KMS-11 (cell line): ENCODE measurements around the gene HTR4.

ENCODE experiments used
- H2AFZ ChIP-seq: fragments of 200-600 bp; sonication (generic); 2 replicates; pipeline ENCODE4 v1.6.1; 2016; ENCODE audit warnings: antibody characterized with exemption, mixed run types, low read depth
- H3K27ac ChIP-seq: fragments of 200-600 bp; sonication (generic); 2 replicates; pipeline ENCODE4 v1.6.1; 2016; ENCODE audit warnings: mild to moderate bottlenecking, mixed run types
- H3K27me3 ChIP-seq: fragments of 200-600 bp; sonication (generic); 2 replicates; pipeline ENCODE4 v1.6.1; 2017; ENCODE audit warnings: mild to moderate bottlenecking, low read depth, mixed run types, moderate library complexity; ENCODE audit not compliant: insufficient read depth
- H3K36me3 ChIP-seq: fragments of 200-600 bp; sonication (generic); 2 replicates; pipeline ENCODE4 v1.6.1; 2017; ENCODE audit warnings: mild to moderate bottlenecking, mixed run types; ENCODE audit not compliant: insufficient read depth
- H3K4me1 ChIP-seq: fragments of 200-600 bp; sonication (generic); 2 replicates; pipeline ENCODE4 v1.6.1; 2016; ENCODE audit warnings: mild to moderate bottlenecking, low read depth, mixed run types; ENCODE audit not compliant: poor library complexity, severe bottlenecking
- H3K4me2 ChIP-seq: fragments of 200-600 bp; sonication (generic); 2 replicates; pipeline ENCODE4 v1.7.0; 2016; ENCODE audit warnings: mild to moderate bottlenecking, mixed run types
- H3K4me3 ChIP-seq: fragments of 200-600 bp; sonication (generic); IDR thresholded peaks from 2 replicates; pipeline ENCODE4 v1.6.1; 2017; ENCODE audit warnings: low read depth, low read length, mixed read lengths; ENCODE audit not compliant: insufficient read depth
- H3K79me2 ChIP-seq: fragments of 200-600 bp; sonication (generic); 2 replicates; pipeline ENCODE4 v1.6.1; 2016; ENCODE audit warnings: low read depth, mixed run types; ENCODE audit not compliant: insufficient read depth
- H3K9ac ChIP-seq: fragments of 200-600 bp; sonication (generic); 2 replicates; pipeline ENCODE4 v1.6.1; 2016; ENCODE audit warnings: mild to moderate bottlenecking, mixed run types
- H4K20me1 ChIP-seq: fragments of 200-600 bp; sonication (generic); 2 replicates; pipeline ENCODE4 v1.6.1; 2016; ENCODE audit warnings: mild to moderate bottlenecking, mixed run types; ENCODE audit not compliant: insufficient read depth
- TF ChIP-seq, protein P1 (sequence below): fragments of 200-600 bp; sonication (generic); conservative IDR thresholded peaks from 2 replicates; pipeline ENCODE4 v1.6.1; 2017; ENCODE audit warnings: low read depth, mild to moderate bottlenecking, antibody characterized with exemption, low read length, moderate library complexity, mixed read lengths

HTR4 gene

DNA sequence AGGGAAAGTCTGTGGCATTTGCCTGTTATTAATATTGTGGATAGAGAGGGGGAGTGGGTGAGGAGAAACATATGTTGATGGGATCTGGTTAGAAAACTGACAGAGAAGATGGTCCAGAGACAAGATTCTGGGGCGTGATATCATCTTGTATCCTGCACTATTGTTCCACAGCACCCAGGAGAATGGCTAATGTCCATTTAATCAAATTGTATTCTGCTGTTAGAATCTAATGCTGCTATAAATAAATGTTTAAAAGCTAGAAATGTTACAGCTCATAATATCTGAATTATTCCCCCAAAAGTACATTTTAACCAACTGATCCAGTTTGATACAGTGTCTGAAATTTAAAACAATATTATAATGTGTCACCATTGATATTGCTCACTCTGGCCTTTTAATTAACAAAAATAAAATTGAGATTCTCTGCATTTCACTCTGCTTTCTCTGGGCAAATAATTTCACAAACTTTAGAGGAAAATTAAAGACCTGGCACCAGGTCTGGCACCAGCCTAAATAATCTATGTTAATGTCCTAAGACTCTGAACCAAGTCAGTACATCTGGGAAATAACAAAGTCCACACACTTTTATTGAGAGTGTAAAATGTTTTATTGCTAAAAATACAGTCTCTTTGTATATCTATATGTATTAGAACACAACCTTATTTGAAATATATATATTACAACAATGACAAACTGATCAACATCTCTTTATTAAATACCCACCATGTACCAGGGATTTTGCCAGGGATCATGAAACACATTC lies 18.8 kb downstream of the HTR4 start:
- Histone ChIP-seq H3K79me2 (no peaks in the 10 kb centered on the region), H2AFZ (no peak overlapping the region), H3K27me3 (no peaks in the 10 kb centered on the region), H3K4me1 (no peaks in the 10 kb centered on the region), H3K9ac (no peak overlapping the region), H4K20me1 (no peaks in the 10 kb centered on the region), H3K36me3 (no peaks in the 10 kb centered on the region), H3K4me3 (no peak overlapping the region), H3K27ac (no peak overlapping the region), H3K4me2 (no peak overlapping the region)
- TF ChIP-seq, protein P1, sequence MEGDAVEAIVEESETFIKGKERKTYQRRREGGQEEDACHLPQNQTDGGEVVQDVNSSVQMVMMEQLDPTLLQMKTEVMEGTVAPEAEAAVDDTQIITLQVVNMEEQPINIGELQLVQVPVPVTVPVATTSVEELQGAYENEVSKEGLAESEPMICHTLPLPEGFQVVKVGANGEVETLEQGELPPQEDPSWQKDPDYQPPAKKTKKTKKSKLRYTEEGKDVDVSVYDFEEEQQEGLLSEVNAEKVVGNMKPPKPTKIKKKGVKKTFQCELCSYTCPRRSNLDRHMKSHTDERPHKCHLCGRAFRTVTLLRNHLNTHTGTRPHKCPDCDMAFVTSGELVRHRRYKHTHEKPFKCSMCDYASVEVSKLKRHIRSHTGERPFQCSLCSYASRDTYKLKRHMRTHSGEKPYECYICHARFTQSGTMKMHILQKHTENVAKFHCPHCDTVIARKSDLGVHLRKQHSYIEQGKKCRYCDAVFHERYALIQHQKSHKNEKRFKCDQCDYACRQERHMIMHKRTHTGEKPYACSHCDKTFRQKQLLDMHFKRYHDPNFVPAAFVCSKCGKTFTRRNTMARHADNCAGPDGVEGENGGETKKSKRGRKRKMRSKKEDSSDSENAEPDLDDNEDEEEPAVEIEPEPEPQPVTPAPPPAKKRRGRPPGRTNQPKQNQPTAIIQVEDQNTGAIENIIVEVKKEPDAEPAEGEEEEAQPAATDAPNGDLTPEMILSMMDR: no peak

DNA sequence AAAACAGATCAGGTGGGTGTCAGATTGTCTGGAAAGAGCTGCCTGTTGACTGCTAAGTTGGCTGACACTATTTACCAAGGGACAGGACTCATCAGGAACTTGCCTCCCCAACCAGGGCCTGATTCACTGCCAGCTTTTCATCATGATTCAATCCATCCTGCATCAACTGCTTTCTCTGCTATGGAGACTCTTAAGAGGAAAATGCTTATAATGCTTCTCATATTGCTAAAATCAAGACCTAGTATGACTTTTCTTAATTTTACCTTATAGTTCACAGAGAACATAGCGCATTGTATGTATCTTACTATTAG lies 21.3 kb downstream of the HTR4 start:
- no peak overlapping the region for H2AFZ ChIP-seq
- no peaks in the 10 kb centered on the region for H3K27me3 ChIP-seq
- no peak overlapping the region for H3K9ac ChIP-seq
- no peak overlapping the region for H3K4me2 ChIP-seq
- H3K79me2 ChIP-seq: no peaks in the 10 kb centered on the region
- no peak overlapping the region for H3K27ac ChIP-seq
- H4K20me1 ChIP-seq: no peaks in the 10 kb centered on the region
- no peaks in the 10 kb centered on the region for H3K4me1 ChIP-seq
- H3K36me3 ChIP-seq: no peaks in the 10 kb centered on the region
- TF ChIP-seq, protein P1: no peak
- no peak overlapping the region for H3K4me3 ChIP-seq

DNA sequence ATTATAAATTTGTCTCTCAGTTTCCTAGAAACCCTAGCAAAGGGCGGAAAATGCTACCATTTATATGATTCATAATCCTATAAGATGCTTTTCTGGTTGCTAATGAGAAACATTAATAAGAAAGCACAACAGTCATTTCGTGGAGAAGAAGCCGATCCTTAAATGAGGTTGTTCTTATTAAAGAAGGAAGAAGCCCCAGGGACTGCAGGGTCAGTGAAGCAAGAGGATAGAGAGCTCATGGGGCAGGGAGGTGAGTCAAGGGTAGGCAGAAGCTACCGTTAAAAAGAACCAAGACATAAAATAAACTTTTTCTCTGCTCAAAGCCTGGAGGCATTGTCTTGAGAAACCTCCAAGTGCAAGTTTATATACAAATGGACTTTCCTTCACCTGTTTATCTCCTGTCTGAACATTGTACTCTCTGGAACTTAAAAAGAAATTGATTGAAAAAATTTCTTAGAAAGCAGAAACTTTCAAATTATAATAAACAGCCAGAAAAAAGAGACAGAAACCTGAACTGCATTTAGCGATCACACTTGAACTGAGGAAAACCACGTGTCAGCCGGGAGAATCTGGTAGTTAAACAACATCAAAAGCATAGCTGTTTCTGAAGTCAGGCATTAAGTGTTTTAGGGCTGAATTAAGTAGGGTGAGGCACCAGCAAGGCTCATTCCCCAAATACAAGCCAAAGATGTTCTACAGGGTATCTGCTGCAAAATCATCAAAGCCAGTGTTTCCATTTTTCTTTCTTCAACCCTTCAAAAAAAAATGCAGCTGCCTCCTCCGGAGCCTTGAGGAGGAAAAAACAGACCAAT lies 21.9 kb downstream of the HTR4 start:
- H2AFZ ChIP-seq: no peak overlapping the region
- no peaks in the 10 kb centered on the region for H3K79me2 ChIP-seq
- no peak overlapping the region for H3K27ac ChIP-seq
- H4K20me1 ChIP-seq: no peaks in the 10 kb centered on the region
- TF ChIP-seq, protein P1: no peak
- H3K9ac ChIP-seq: no peak overlapping the region
- H3K4me2 ChIP-seq: no peak overlapping the region
- H3K27me3 ChIP-seq: no peaks in the 10 kb centered on the region
- H3K4me3 ChIP-seq: no peak overlapping the region
- no peaks in the 10 kb centered on the region for H3K4me1 ChIP-seq
- no peaks in the 10 kb centered on the region for H3K36me3 ChIP-seq

DNA sequence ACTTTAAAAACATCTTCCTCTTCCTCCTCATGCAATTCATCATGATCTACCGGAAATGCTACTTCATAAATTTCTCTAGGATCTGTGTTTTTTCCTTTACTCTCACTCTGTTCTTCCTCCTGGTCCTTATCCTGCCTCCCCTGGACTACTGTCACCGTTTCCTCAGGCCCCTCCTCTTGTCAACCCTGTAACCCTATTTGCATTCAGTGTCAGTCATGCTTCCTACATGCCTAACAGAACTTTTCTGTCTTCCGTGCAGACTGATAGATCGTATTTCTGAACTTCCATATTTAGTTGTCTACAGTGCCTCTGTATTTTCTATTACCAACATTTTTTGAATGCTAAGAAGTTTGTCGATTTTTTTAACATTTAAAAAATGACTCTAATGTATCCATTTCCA lies 27.3 kb downstream of the HTR4 start:
- Histone ChIP-seq H2AFZ (no peak overlapping the region), H3K27me3 (no peaks in the 10 kb centered on the region)

More for the DNA sequence above, 27.3 kb downstream of the HTR4 start:
- Histone ChIP-seq H3K4me2 (no peak overlapping the region), H3K27ac (no peak overlapping the region), H3K4me1 (no peaks in the 10 kb centered on the region), H4K20me1 (no peaks in the 10 kb centered on the region), H3K36me3 (no peaks in the 10 kb centered on the region), H3K4me3 (no peak overlapping the region), H3K79me2 (no peaks in the 10 kb centered on the region), H3K9ac (no peak overlapping the region)
- TF ChIP-seq, protein P1: no peak
